Smooth muscle cell (in vitro differentiated cells): ENCODE measurements around the gene CACNG5. TPM values are rescaled to one million over a fixed set of nuclear protein-coding genes. Genes with fewer than 3 reads are reported as not detected.

Source experiments
- DNase-seq: peaks from one replicate; lab custom pipeline; 2025; ENCODE audit not compliant: unreplicated experiment; lab: John Stamatoyannopoulos, UW
- H2AFZ ChIP-seq: fragments of 200-600 bp; sonication (generic); 2 replicates; pipeline ENCODE4 v1.6.0; 2016; ENCODE audit warnings: antibody characterized with exemption, low read depth, mild to moderate bottlenecking
- H3F3A ChIP-seq: fragments of 200-600 bp; sonication (generic); 2 replicates; pipeline ENCODE4 v1.6.0; 2017; ENCODE audit warnings: antibody characterized with exemption, low read depth
- H3K27ac ChIP-seq: fragments of 200-600 bp; sonication (generic); 2 replicates; pipeline ENCODE4 v1.5.1; 2016; ENCODE audit warnings: low read depth, mild to moderate bottlenecking
- H3K27me3 ChIP-seq: fragments of 200-600 bp; sonication (generic); 2 replicates; pipeline ENCODE4 v1.6.1; 2016; ENCODE audit warnings: low read depth, mild to moderate bottlenecking
- H3K36me3 ChIP-seq: fragments of 200-600 bp; sonication (generic); 2 replicates; pipeline ENCODE4 v1.5.1; 2016; ENCODE audit warnings: low read depth
- H3K4me1 ChIP-seq: fragments of 200-600 bp; sonication (generic); 2 replicates; pipeline ENCODE4 v1.5.1; 2016; ENCODE audit warnings: low read depth
- H3K4me2 ChIP-seq: fragments of 200-600 bp; sonication (generic); 2 replicates; pipeline ENCODE4 v1.6.0; 2016; ENCODE audit warnings: mild to moderate bottlenecking
- H3K4me3 ChIP-seq: fragments of 200-600 bp; sonication (generic); 2 replicates; pipeline ENCODE4 v1.5.1; 2016; ENCODE audit warnings: mild to moderate bottlenecking
- H3K79me2 ChIP-seq: fragments of 200-600 bp; sonication (generic); 2 replicates; pipeline ENCODE4 v1.6.0; 2016; ENCODE audit warnings: low read depth, mild to moderate bottlenecking
- H3K9ac ChIP-seq: fragments of 200-600 bp; sonication (generic); 2 replicates; pipeline ENCODE4 v1.6.0; 2016; ENCODE audit warnings: low read depth
- H3K9me3 ChIP-seq: fragments of 200-600 bp; sonication (generic); replicated peaks from 2 replicates; pipeline ENCODE4 v1.5.1; 2016; ENCODE audit warnings: low read depth
- H4K20me1 ChIP-seq: fragments of 200-600 bp; sonication (generic); 2 replicates; pipeline ENCODE4 v1.6.0; 2016; ENCODE audit warnings: low read depth
- CTCF ChIP-seq: fragments of 200-600 bp; sonication (generic); IDR thresholded peaks from 2 replicates; pipeline ENCODE4 v1.5.1; 2017; ENCODE audit warnings: borderline replicate concordance, mild to moderate bottlenecking, antibody characterized with exemption; ENCODE audit not compliant: insufficient read depth, poor library complexity, severe bottlenecking
- WGBS: methylation state at CpG from one replicate; pipeline ENCODE4 v1.1.7; 2016; ENCODE audit warnings: low lambda C conversion rate; 5-methylcytosine and 5-hydroxymethylcytosine counted together
- polyA plus RNA-seq: library from polyadenylated mRNA; unstranded; fragments of >200 nt; fragmentation: Nextera tagmentation; extraction: Ambion mirVana; gene quantifications from 2 replicates; pipeline ENCODE4 v1.2.1, GENCODE V29; 2016
- total RNA-seq: library from RNA; depleted of rRNA; stranded (reverse); fragments of >200 nt; gene quantifications from 2 replicates; pipeline ENCODE4 v1.2.3, GENCODE V29; 2014

Gene CACNG5
- total and polyA plus RNA-seq, 2 experiments from 2014 or later, result not detected

GRCh38 chr17:66865151-66865550, 30.2 kb downstream of the CACNG5 start:
- no peak overlapping the region for H3K9ac ChIP-seq
- no peaks in the 10 kb centered on the region for H3K4me1 ChIP-seq
- H3K27me3 ChIP-seq, result no peaks in the 10 kb centered on the region
- DNase-seq, result no peak
- H3K27ac ChIP-seq, result no peak overlapping the region
- 87% methylated on average over 1 of the region's 1 CpG for WGBS
- no peaks in the 10 kb centered on the region for H3K36me3 ChIP-seq
- peaks cover 7% of the 10 kb centered on the region for H3K9me3 ChIP-seq
- no peaks in the 10 kb centered on the region for H3K79me2 ChIP-seq
- H3F3A ChIP-seq, result no peaks in the 10 kb centered on the region
- H4K20me1 ChIP-seq, result no peaks in the 10 kb centered on the region
- TF ChIP-seq CTCF, result no peak
- H3K4me3 ChIP-seq, result no peak overlapping the region
- no peak overlapping the region for H2AFZ ChIP-seq
- no peak overlapping the region for H3K4me2 ChIP-seq

DNA sequence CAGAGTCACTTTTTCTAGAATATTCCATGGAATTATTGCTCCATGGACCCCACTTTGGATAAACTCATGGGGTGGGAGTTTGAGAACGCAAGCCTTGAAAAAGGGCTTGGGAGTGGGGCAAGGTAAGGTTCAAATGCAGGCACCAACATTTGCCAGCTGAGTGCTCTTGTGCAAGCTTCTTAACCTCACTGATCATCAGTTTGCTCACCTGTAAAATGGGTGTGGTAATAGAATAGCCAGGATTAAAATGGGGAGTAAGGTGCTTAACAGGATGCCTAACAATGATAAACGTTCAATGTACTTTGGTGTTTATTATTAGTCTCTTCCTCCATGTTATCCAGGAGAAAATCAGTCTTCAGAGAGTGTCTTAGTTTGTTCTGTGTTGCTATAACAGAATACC, 39.0 kb downstream of the CACNG5 start:
- no peak overlapping the region for H3K9ac ChIP-seq
- peaks cover 36% of the 10 kb centered on the region for H3K27me3 ChIP-seq
- no peak overlapping the region for H3K27ac ChIP-seq
- 91% methylated on average over 2 of the region's 2 CpGs for WGBS
- H3F3A ChIP-seq, result no peaks in the 10 kb centered on the region
- H3K4me2 ChIP-seq, result no peak overlapping the region
- no peak overlapping the region for H2AFZ ChIP-seq
- DNase-seq, result no peak
- no peaks in the 10 kb centered on the region for H3K36me3 ChIP-seq
- H3K4me3 ChIP-seq, result no peak overlapping the region
- H3K9me3 ChIP-seq, result no peaks in the 10 kb centered on the region
- no peaks in the 10 kb centered on the region for H3K79me2 ChIP-seq
- H3K4me1 ChIP-seq, result no peaks in the 10 kb centered on the region
- no peak for TF ChIP-seq CTCF
- no peaks in the 10 kb centered on the region for H4K20me1 ChIP-seq

GRCh38 chr17:66884931-66885330, 50.0 kb downstream of the CACNG5 start:
- no peak overlapping the region for H3K27ac ChIP-seq
- H4K20me1 ChIP-seq, result no peaks in the 10 kb centered on the region
- no peaks in the 10 kb centered on the region for H3K4me1 ChIP-seq
- no peak overlapping the region for H3K4me3 ChIP-seq
- H3K9me3 ChIP-seq, result no peaks in the 10 kb centered on the region
- H3K36me3 ChIP-seq, result no peaks in the 10 kb centered on the region
- 96% methylated on average over 16 of the region's 16 CpGs for WGBS
- no peak overlapping the region for H2AFZ ChIP-seq
- no peak overlapping the region for H3K9ac ChIP-seq
- no peaks in the 10 kb centered on the region for H3F3A ChIP-seq
- no peaks in the 10 kb centered on the region for H3K27me3 ChIP-seq
- H3K79me2 ChIP-seq, result no peaks in the 10 kb centered on the region
- TF ChIP-seq CTCF, result no peak
- DNase-seq, result no peak
- H3K4me2 ChIP-seq, result no peak overlapping the region

- Histone ChIP-seq H3K4me3 (no peak overlapping the region), H3K4me2 (no peak overlapping the region), H3K27ac (no peak overlapping the region), H3K79me2 (no peaks in the 10 kb centered on the region), H4K20me1 (no peaks in the 10 kb centered on the region), H3K4me1 (no peaks in the 10 kb centered on the region), H3K9me3 (no peaks in the 10 kb centered on the region), H3K36me3 (no peaks in the 10 kb centered on the region), H3K9ac (no peak overlapping the region), H2AFZ (no peak overlapping the region), H3F3A (no peaks in the 10 kb centered on the region), H3K27me3 (no peaks in the 10 kb centered on the region)
- WGBS, result 90% methylated on average over 4 of the region's 4 CpGs
- DNase-seq, result no peak
- no peak for TF ChIP-seq CTCF
Observed at GRCh38 chr17:66885417-66885816, 50.5 kb downstream of the CACNG5 start.
